Loucy (cell line): ENCODE data around the gene AKR1D1.
A peak's percentile ranks its signal among the peaks of the same experiment; 100 is the strongest.
"Not testable (repeated sequence)": the region's sequence is repeated elsewhere in the genome, so short reads cannot be mapped to it uniquely, and the experiment has no call there.

Source experiments
- H2AFZ ChIP-seq: fragments of 200-600 bp; sonication (generic); 2 replicates; pipeline ENCODE4 v1.6.0; 2016; ENCODE audit warnings: antibody characterized with exemption, mild to moderate bottlenecking, low read length, moderate library complexity
- H3F3A ChIP-seq: fragments of 200-600 bp; 2 replicates; pipeline ENCODE4 v1.6.0; 2016; ENCODE audit warnings: antibody characterized with exemption, low read depth, mild to moderate bottlenecking
- H3K27me3 ChIP-seq: fragments of 200-600 bp; sonication (generic); 2 replicates; pipeline ENCODE4 v1.6.1; 2014; ENCODE audit warnings: low read length, mild to moderate bottlenecking; ENCODE audit not compliant: insufficient read depth, poor library complexity, severe bottlenecking
- H3K36me3 ChIP-seq: fragments of 200-600 bp; sonication (generic); 2 replicates; pipeline ENCODE4 v1.6.1; 2016; ENCODE audit warnings: low read length; ENCODE audit not compliant: insufficient read depth
- H3K4me1 ChIP-seq: fragments of 200-600 bp; sonication (generic); 2 replicates; pipeline ENCODE4 v1.5.1; 2014; ENCODE audit warnings: low read length, mild to moderate bottlenecking; ENCODE audit not compliant: insufficient read depth, poor library complexity, severe bottlenecking
- H3K4me2 ChIP-seq: fragments of 200-600 bp; sonication (generic); 2 replicates; pipeline ENCODE4 v1.6.0; 2014; ENCODE audit warnings: antibody characterized with exemption, low read length, low read depth, mild to moderate bottlenecking; ENCODE audit not compliant: poor library complexity, severe bottlenecking
- H3K4me3 ChIP-seq: fragments of 200-600 bp; sonication (generic); 2 replicates; pipeline ENCODE4 v1.5.1; 2014; ENCODE audit warnings: low read length, mild to moderate bottlenecking, mixed read lengths; ENCODE audit not compliant: poor library complexity, severe bottlenecking
- H3K79me2 ChIP-seq: fragments of 200-600 bp; sonication (generic); 2 replicates; pipeline ENCODE4 v1.6.1; 2014; ENCODE audit warnings: low read length; ENCODE audit not compliant: insufficient read depth
- H3K9ac ChIP-seq: fragments of 200-600 bp; sonication (generic); 2 replicates; pipeline ENCODE4 v1.6.0; 2014; ENCODE audit warnings: mild to moderate bottlenecking, low read depth, low read length, moderate library complexity; ENCODE audit not compliant: poor library complexity, severe bottlenecking
- H3K9me2 ChIP-seq: fragments of 200-600 bp; sonication (generic); replicated peaks from 2 replicates; pipeline ENCODE4 v1.6.1; 2016; ENCODE audit warnings: low read depth, low read length, mixed read lengths
- H3K9me3 ChIP-seq: fragments of 200-600 bp; sonication (generic); 2 replicates; pipeline ENCODE4 v1.6.1; 2014; ENCODE audit warnings: mild to moderate bottlenecking, antibody characterized with exemption, low read length, low read depth; ENCODE audit not compliant: insufficient read depth
- H4K20me1 ChIP-seq: fragments of 200-600 bp; sonication (generic); 2 replicates; pipeline ENCODE4 v1.6.0; 2014; ENCODE audit warnings: antibody characterized with exemption, low read length, mild to moderate bottlenecking; ENCODE audit not compliant: insufficient read depth, poor library complexity, severe bottlenecking
- EZH2phosphoT487 ChIP-seq: fragments of 200-600 bp; IDR thresholded peaks from 2 replicates; pipeline ENCODE4 v1.6.1; 2018; ENCODE audit warnings: antibody characterized with exemption, mild to moderate bottlenecking, moderate library complexity, borderline replicate concordance
- TF ChIP-seq, protein P1 (sequence below): fragments of 200-600 bp; sonication (generic); conservative IDR thresholded peaks from 2 replicates; pipeline ENCODE4 v1.5.1; 2014; ENCODE audit warnings: mild to moderate bottlenecking, antibody characterized with exemption, low read length

AKR1D1 gene

DNA sequence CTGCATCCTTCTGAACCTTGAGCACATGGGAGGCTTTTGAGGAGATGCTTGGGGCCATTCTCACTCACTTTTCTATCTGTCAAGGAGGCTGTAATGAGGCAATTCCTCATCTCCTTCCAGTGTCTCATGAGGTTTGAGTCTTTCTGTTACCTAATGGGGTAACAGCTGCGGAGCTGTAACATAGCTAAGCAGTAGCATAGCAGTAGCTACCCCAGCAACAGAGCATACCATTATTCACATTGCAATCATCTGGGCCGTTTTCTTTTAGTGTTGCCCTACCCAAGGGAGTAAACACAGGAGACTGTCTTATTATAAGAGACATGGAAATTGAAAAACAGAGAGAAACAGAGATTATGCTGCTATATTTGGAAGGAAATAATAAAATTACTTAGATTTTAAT lies 68.7 kb downstream of the AKR1D1 start:
- TF ChIP-seq EZH2phosphoT487: no peak
- TF ChIP-seq, protein P1, sequence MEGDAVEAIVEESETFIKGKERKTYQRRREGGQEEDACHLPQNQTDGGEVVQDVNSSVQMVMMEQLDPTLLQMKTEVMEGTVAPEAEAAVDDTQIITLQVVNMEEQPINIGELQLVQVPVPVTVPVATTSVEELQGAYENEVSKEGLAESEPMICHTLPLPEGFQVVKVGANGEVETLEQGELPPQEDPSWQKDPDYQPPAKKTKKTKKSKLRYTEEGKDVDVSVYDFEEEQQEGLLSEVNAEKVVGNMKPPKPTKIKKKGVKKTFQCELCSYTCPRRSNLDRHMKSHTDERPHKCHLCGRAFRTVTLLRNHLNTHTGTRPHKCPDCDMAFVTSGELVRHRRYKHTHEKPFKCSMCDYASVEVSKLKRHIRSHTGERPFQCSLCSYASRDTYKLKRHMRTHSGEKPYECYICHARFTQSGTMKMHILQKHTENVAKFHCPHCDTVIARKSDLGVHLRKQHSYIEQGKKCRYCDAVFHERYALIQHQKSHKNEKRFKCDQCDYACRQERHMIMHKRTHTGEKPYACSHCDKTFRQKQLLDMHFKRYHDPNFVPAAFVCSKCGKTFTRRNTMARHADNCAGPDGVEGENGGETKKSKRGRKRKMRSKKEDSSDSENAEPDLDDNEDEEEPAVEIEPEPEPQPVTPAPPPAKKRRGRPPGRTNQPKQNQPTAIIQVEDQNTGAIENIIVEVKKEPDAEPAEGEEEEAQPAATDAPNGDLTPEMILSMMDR: no peak
- Histone ChIP-seq H3K9me3 (no peaks in the 10 kb centered on the region), H4K20me1 (no peaks in the 10 kb centered on the region), H3F3A (no peaks in the 10 kb centered on the region; the same call in 1 of the 2 replicates), H3K36me3 (no peaks in the 10 kb centered on the region), H3K79me2 (no peaks in the 10 kb centered on the region), H3K4me1 (peaks cover 8% of the 10 kb centered on the region), H3K4me2 (no peak overlapping the region), H3K9me2 (no peaks in the 10 kb centered on the region), H3K9ac (no peak overlapping the region), H3K4me3 (no peak overlapping the region), H2AFZ (no peak overlapping the region), H3K27me3 (no peaks in the 10 kb centered on the region)

DNA sequence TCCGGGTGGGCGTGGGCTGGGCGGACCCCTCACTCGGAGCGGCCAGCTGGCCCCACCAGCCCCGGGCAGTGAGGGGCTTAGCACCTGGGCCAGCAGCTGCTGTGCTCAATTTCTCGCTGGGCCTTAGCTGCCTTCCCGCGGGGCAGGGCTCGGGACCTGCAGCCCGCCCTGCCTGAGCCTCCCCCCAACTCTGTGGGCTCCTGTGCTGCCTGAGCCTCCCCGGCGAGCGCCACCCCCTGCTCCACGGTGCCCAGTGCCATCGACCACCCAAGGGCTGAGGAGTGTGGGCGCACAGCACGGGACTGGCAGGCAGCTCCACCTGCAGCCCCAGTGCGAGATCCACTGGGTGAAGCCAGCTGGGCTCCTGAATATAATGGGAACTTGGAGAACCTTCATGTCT lies 70.0 kb downstream of the AKR1D1 start:
- not testable (repeated sequence) for H3F3A ChIP-seq, H3K27me3 ChIP-seq, H4K20me1 ChIP-seq, H3K79me2 ChIP-seq, H3K9me3 ChIP-seq, H3K36me3 ChIP-seq, H3K4me1 ChIP-seq, H3K9me2 ChIP-seq, H2AFZ ChIP-seq, H3K4me3 ChIP-seq, H3K9ac ChIP-seq
- H3K4me2 ChIP-seq: peak overlapping the region; percentile 75

- H3K9me2 ChIP-seq, H3F3A ChIP-seq, H3K36me3 ChIP-seq, H4K20me1 ChIP-seq, H3K4me1 ChIP-seq, H3K27me3 ChIP-seq, H3K9me3 ChIP-seq, H3K79me2 ChIP-seq: not testable (repeated sequence)
- H2AFZ ChIP-seq: peak overlapping the region; percentile 53
- H3K4me2 ChIP-seq: peak overlapping the region; percentile 75
- peak overlapping the region; percentile 52 for H3K9ac ChIP-seq
- H3K4me3 ChIP-seq: peak overlapping the region; percentile 68
These were observed 70.8 kb downstream of the AKR1D1 start for GRCh38 chr7:138146757-138147734.

DNA sequence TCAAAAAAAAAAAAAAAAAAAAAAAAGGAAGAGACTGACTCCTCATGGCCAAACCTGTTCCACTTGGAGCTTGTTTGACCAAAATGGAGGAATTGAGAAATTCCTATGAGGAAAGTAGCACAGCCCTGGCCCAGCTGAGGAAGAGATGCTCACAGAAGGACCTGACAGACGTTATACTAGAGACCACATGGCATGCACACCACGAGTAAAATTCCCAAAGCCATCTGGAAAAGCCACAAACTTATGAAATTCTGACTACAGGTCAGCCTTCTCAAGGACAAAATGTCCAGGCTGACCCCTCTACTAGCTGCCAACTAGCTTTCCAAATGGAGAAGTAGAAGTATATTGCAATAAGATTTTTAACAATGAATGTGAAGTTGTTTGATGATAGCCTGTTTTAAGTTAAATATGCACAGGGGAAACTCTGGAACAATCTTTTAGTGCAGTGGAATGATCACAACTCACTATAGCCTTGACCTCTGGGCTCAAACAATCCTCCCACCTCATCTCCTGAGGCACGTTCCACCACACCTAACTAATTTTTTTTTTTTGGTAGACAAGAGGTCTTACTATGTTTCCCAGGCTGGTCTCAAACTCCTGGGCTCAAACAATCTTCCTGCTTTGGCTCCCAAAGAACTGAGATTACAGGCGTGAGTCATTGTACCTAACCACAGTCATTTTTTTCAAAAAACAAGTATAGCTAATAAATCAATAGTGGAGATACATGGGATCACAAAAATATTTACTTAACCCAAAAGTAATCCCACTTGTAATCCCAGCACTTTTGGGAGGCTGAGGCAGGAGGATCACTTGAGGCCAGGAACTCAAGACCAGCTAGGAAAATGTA lies 75.7 kb downstream of the AKR1D1 start:
- Histone ChIP-seq H3K27me3 (no peaks in the 10 kb centered on the region), H3K9me2 (no peaks in the 10 kb centered on the region), H3K4me2 (no peak overlapping the region), H3K36me3 (no peaks in the 10 kb centered on the region), H3K79me2 (no peaks in the 10 kb centered on the region), H3K4me3 (no peak overlapping the region), H3K4me1 (peaks cover 8% of the 10 kb centered on the region), H3F3A (no peaks in the 10 kb centered on the region; the same call in 1 of the 2 replicates), H3K9me3 (no peaks in the 10 kb centered on the region), H4K20me1 (no peaks in the 10 kb centered on the region), H3K9ac (no peak overlapping the region), H2AFZ (no peak overlapping the region)
- TF ChIP-seq, protein P1: no peak
- no peak for TF ChIP-seq EZH2phosphoT487
